NCI-H1105 treated with DMSO at 0.1 percent for 48 hours (cell line): ENCODE data around the gene MCTP2.

ENCODE experiments used
- DNase-seq: peaks from one replicate; lab custom pipeline; 2025; lab: John Stamatoyannopoulos, UW

The MCTP2 gene

DNA sequence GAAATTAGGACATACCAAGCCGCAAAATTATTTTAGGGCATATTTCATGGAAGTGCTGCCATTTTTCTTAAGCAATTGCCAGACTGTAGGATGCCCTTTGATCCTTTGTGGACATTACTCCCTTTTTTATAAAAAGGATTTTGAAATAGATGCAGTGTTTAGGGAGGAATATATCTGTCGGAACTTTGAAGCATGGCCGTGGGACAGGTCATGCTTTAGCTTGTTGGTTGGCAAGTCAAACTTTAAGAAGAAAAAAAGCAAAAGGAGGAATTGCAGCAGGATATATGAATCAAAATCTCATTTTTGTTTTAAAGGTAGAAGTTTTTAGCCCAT, 122.1 kb downstream of the MCTP2 start:
- no peak for DNase-seq

- DNase-seq: no peak
Observed at GRCh38 chr15:94354655-94355054, 123.3 kb downstream of the MCTP2 start.

DNA sequence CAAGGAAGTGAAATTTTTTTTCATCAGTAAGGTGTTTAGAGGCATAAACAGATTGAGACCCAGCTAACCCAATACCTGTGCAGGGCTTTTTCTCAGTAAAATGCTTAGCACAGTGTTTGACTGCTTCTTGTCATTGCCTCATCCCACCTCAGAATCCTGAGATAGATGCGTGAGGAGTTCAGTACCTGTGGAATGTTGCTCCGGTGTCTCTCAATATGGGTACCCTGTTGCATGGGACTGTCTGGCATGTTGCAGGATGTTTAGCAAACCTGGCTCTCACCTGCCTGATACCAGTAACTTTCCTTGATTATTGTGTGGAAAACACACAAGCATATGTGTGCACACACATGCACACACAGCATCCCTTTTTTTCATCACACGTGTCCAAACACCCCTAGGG, 128.4 kb downstream of the MCTP2 start:
- DNase-seq: no peak

- DNase-seq: no peak
Observed at GRCh38 chr15:94360251-94360685, 128.9 kb downstream of the MCTP2 start.

- DNase-seq: no peak
Observed at GRCh38 chr15:94362385-94363092, 131.2 kb downstream of the MCTP2 start.

DNA sequence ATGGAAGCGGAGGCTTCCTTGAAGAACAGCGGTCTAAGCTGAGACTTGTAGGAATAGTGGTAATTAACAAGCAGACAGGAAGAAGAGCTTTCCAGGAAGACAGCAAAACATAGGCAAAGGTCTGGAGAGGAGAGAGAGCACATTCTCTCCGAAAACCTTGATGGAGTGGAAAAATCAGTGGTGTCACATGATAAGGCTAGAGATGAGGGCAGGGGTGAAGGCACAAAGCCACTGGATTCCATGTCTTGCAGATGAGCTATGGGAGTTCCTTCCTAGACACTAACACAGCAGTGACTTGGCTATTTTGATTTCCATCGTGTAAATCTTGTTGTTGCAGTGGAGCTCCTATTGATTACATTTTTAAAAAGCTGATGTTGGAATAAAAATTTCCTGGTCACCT, 132.0 kb downstream of the MCTP2 start:
- no peak for DNase-seq

DNA sequence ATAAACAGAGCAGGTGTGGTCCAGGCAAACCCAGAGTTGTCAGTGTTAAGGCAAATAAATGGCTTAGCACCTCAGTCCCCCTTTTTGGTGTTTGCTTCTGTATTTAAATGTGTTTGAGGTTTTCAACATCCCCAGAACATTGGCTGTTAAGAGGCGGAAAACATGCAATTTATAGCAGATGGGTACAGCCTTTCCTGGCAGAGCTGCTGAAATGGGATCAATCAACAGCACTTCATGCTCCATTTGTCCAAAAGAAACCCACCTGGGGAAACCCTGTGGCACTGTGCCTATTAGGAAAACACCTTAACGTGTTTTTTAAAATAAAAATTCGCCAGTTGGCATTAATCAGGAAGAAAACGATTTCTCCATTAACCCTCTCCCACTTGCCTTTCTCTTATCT, 135.4 kb downstream of the MCTP2 start:
- peak; percentile 66 for DNase-seq

DNA sequence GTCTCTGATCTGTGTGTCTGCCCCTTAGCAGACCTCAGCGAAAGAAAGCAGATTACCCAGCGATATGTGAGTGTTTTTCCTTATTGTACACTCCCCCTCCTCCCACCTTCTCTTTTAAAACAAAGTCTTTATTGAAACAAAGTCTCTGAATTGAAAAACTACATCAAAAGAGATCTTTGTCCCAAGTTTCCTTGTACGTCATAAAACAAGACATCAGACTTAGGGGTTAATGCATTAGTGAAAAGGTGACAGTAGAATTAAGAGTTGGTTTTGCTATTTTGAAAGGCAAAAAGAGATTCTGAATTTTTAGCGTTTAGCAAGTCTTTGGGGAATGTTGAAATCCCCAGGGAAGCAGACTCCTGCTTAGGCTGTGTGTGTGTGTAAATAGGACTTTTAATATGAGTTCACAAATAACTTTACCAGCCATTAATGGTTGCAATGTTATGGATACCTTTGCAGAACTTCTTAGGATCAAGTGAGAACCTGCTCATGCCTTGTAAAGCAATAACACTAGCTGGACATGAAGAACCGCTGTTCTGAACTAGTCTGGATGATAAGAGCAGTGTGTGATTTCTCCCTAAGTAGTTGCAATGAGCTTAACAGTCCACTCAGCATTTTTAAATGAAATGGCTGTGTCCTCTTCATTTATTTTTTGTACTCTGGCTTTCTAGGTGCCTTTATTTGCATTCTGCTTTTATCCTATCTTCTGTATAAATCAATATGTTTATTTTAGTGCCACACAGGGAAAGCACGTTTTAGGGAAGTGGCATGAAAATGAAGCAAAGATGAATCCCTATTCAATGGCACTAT, 136.6 kb downstream of the MCTP2 start:
- no peak for DNase-seq

- no peak for DNase-seq
Observed at GRCh38 chr15:94370206-94370935, 139.0 kb downstream of the MCTP2 start.

DNA sequence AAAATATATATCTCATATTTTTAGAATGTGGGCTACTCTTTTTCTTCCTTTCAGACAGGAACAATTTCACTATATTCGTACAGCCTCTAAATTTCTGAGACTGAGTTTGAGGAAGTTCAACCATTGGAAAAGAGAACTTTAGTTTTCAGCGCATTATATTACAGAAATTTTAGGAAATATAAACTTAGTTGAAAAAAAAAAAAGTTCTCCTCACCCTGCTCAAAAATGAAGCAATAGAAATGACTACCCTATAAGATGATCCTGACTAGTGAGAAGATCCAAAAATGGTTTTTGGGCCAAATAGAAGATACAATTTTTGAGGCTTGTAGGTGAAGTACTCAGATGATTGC, 139.6 kb downstream of the MCTP2 start:
- DNase-seq: no peak

DNA sequence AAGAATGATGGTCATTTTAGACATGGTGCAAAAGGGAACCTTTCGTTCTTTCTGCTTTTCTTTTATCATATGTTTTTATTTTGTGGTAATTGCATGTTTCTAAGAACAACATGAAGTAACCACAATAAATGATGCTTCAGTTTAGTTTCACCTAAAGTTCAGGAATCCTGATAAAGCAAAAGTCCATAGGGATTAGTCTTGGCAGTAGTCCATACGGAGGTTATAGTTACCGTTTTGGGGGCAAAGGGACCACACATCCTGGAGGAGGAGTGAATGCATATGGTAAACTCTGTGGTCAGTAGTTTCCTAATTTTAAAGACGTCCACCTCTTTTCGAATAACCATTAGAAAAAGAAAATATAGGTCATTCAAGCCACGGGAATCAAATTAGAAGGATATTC, 141.5 kb downstream of the MCTP2 start:
- DNase-seq: no peak

DNA sequence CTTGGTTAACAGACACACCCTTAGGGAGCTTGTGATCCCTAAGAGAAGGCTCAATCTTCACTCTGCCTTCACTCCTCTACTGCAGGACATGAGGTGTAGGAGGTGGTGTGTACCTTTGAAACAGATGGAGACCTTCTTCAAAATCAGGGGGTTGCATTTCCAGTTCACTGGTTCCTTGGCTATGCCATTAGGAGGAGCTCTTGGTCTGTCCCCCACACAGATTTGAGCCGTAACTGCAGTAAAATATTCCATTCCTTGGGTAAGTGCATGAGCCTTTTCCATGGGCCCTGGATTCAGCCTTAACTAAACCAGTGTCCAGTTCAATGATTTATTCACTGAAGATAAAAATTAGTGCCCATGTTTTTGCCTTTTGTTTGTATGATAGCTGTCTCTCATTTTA, 144.6 kb downstream of the MCTP2 start:
- no peak for DNase-seq

- DNase-seq: no peak
Observed at GRCh38 chr15:94379986-94380385, 148.6 kb downstream of the MCTP2 start.

DNA sequence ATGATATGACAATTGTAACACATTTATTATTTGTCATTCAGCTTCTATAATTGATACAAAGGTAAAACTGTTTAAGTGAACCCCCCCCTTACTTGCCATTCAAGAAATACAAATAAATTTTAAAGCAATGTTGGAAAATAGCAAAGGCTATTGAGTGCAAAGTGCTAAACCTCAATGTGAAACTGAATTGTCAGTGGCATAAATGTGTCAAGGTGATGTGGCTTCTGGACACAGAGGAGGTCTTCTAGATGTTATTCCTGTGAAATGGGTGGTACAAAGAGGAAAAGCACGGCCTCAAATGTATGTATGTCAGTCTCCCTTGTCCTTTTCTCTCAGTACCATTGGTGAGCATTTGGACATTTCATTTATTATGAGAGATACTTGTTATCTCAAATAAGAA, 149.4 kb downstream of the MCTP2 start:
- no peak for DNase-seq

DNA sequence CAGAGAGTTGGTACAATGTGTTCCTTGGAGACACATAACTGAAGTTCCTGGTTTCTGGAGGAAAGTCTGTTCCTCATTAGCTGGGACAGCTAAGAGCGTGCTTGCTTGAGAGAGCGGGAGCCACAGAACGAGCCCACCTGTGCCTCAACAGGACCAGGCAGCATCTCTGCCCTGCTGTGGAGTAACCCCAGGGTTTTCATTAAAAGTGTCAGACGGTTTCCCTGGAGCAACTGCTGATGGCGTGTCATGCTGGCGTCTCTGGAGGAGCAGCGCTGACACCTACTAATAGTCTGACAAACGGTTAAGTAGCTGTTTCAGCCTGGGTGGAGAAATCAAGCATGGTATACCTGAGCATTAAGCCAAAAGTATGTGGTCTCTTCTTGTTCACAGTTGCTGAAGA, 150.0 kb downstream of the MCTP2 start:
- no peak for DNase-seq

DNA sequence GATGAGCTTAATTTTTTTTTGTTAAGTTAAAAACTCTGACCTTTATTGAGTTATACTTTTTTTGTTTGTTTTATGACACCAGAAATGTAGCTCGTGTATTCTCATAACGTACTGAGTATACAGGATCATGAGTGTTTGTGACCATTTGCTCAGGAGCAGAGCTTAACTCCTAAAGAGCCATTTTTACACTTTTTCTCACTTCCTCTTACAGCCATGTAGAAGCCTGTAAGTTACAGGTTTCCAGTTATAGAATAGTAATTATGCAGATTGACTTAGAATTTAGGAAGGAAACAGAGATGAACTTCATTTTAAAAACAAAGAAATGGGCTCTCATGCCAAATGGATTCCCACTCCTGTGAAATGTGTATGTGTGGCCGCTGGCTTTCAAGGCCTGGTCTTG, 151.7 kb downstream of the MCTP2 start:
- DNase-seq: no peak

DNA sequence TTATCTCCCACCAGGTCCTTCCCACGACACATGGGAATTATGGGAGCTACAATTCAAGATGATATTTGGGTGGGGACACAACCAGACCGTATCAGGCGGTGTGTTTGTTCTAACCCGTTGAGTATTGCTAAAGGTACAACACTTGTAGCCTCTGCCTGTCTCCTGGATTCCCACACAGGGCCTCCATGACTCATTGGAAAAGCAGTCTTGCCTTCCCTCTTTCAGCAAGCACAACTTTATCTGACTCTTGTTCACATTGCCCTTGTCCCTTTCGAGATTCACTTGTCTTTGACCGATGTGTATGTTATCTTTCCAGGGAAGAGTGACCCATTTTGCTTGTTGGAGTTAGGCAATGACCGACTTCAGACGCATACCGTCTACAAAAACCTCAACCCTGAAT, 152.3 kb downstream of the MCTP2 start:
- no peak for DNase-seq

GRCh38 chr15:94385441-94385840, 154.1 kb downstream of the MCTP2 start:
- no peak for DNase-seq

DNA sequence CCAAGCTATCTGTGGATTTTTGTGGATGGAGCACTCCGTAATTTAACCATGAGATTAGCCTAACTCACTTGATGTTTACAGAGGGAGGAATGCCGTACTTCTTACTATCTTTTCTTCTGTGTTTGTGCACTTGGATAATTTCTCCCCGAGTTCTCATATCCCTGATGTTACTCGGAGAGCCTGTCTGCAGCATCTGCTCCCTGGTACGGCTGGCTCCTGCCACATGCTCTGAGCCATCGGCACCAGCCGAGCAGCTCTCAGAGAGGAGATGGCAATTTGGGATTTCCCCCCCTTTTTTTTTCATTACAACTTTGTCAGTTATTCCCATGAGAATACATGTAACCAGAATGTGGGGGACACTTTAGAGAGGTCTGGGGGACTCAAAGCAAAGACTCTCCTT, 155.0 kb downstream of the MCTP2 start:
- DNase-seq: no peak

DNA sequence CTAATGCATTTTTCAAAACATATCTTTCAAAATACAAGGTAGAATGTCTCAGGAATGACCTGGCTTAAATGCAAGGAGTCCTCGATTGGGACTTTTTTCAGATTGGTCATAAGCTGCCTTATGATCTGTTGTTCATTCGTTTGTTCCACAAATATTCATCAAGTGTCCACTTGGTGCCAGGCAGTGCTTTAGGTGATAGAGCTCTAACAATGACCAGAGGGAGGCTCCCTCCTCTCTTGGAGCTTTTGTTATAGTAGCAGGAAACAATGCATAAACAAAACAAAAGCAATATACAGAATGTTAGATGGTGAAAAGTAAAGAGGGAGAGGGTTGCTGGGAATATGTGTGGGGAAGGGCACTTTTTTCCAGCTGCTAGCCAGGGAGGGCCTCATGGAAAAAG, 156.1 kb downstream of the MCTP2 start:
- no peak for DNase-seq

- no peak for DNase-seq
Observed at GRCh38 chr15:94387849-94388441, 156.6 kb downstream of the MCTP2 start.

DNA sequence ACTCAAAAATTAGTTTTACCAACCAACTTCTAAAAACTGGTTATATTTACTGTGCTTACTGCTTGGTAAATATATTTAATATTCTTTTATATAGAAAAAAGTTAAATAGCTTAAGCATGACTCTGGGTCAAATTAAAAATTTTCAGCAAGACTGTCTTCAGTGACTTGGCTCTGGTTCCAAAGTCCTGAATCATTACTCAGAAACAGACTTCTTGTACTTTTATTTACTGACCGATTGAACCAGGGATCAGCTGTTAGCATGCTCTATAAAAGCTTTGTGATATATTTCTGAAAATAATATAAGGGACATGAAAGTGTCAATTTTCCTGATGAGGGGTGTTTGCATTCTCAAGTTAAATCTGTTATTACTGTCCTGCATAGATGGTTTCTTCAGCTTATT, 164.3 kb downstream of the MCTP2 start:
- DNase-seq: no peak

GRCh38 chr15:94397337-94397736, 166.0 kb downstream of the MCTP2 start:
- DNase-seq: no peak
